OCI-LY1 (cell line): ENCODE results near the gene MCC.

Source experiments
- H2AFZ ChIP-seq: fragments of 200-600 bp; sonication (generic), shearing (Covaris generic); 2 replicates; pipeline ENCODE4 v1.6.0; 2014; ENCODE audit warnings: antibody characterized with exemption, mild to moderate bottlenecking, low read length
- H3F3A ChIP-seq: fragments of 200-600 bp; sonication (generic), shearing (Covaris generic); 2 replicates; pipeline ENCODE4 v1.6.0; 2014; ENCODE audit warnings: mild to moderate bottlenecking, antibody characterized with exemption, low read length, moderate library complexity; ENCODE audit not compliant: insufficient read depth
- H3K27ac ChIP-seq: fragments of 200-600 bp; sonication (generic); 2 replicates; pipeline ENCODE4 v1.5.1; 2014; ENCODE audit warnings: low read length, mixed run types, mild to moderate bottlenecking, low read depth; ENCODE audit not compliant: poor library complexity, severe bottlenecking
- H3K27me3 ChIP-seq: fragments of 200-600 bp; sonication (generic); 2 replicates; pipeline ENCODE4 v1.6.0; 2014; ENCODE audit warnings: antibody characterized with exemption, mild to moderate bottlenecking, low read length, moderate library complexity; ENCODE audit not compliant: insufficient read depth
- H3K36me3 ChIP-seq: fragments of 200-600 bp; sonication (generic); 2 replicates; pipeline ENCODE4 v1.6.1; 2014; ENCODE audit warnings: mild to moderate bottlenecking, antibody characterized with exemption, low read length, moderate library complexity, mixed read lengths; ENCODE audit not compliant: insufficient read depth
- H3K4me1 ChIP-seq: fragments of 200-600 bp; sonication (generic); 2 replicates; pipeline ENCODE4 v1.5.1; 2014; ENCODE audit warnings: mild to moderate bottlenecking, low read length, moderate library complexity; ENCODE audit not compliant: insufficient read depth, severe bottlenecking
- H3K4me2 ChIP-seq: fragments of 200-600 bp; sonication (generic), shearing (Covaris generic); 2 replicates; pipeline ENCODE4 v1.6.1; 2014; ENCODE audit warnings: low read length
- H3K4me3 ChIP-seq: fragments of 200-600 bp; sonication (generic); 2 replicates; pipeline ENCODE4 v1.5.1; 2014; ENCODE audit warnings: low read length, low read depth, mild to moderate bottlenecking, mixed read lengths; ENCODE audit not compliant: poor library complexity, severe bottlenecking
- H3K79me2 ChIP-seq: fragments of 200-600 bp; shearing (Covaris generic); 2 replicates; pipeline ENCODE4 v1.6.1; 2016; ENCODE audit warnings: mixed run types, low read length, mixed read lengths; ENCODE audit not compliant: insufficient read depth
- H3K9ac ChIP-seq: fragments of 200-600 bp; sonication (generic), shearing (Covaris generic); 2 replicates; pipeline ENCODE4 v1.6.1; 2014; ENCODE audit warnings: mild to moderate bottlenecking, low read length, mixed read lengths
- H3K9me2 ChIP-seq: fragments of 200-600 bp; sonication (generic), shearing (Covaris generic); 2 replicates; pipeline ENCODE4 v1.6.1; 2014; ENCODE audit warnings: low read depth, mild to moderate bottlenecking, low read length, mixed read lengths
- H3K9me3 ChIP-seq: fragments of 200-600 bp; shearing (Covaris generic); 2 replicates; pipeline ENCODE4 v1.6.1; 2014; ENCODE audit warnings: low read length, mixed read lengths
- H4K20me1 ChIP-seq: fragments of 200-600 bp; sonication (generic), shearing (Covaris generic); 2 replicates; pipeline ENCODE4 v1.6.0; 2016; ENCODE audit warnings: mild to moderate bottlenecking, low read length; ENCODE audit not compliant: insufficient read depth
- CTCF ChIP-seq: fragments of 200-600 bp; sonication (generic), shearing (Covaris generic); IDR thresholded peaks from 2 replicates; pipeline ENCODE4 v1.5.1; 2017; ENCODE audit warnings: mild to moderate bottlenecking, antibody characterized with exemption, low read length, moderate library complexity, mixed read lengths
- EZH2 ChIP-seq: fragments of 200-600 bp; sonication (generic), shearing (Covaris generic); IDR thresholded peaks from 2 replicates; pipeline ENCODE4 v1.8.0; 2017; ENCODE audit warnings: borderline replicate concordance, mixed run types, mild to moderate bottlenecking, antibody characterized with exemption, low read length, moderate library complexity, mixed read lengths

Gene MCC

GRCh38 chr5:113507601-113508000, 19.3 kb upstream of the MCC start:
- TF ChIP-seq CTCF (no peak), EZH2 (no peak)
- Histone ChIP-seq H3K4me2 (no peak overlapping the region), H3K9me2 (no peaks in the 10 kb centered on the region), H3K79me2 (no peaks in the 10 kb centered on the region), H3F3A (no peaks in the 10 kb centered on the region), H3K4me1 (no peaks in the 10 kb centered on the region), H3K9ac (no peak overlapping the region), H3K36me3 (no peaks in the 10 kb centered on the region), H3K4me3 (no peak overlapping the region), H3K9me3 (no peaks in the 10 kb centered on the region), H3K27me3 (no peaks in the 10 kb centered on the region), H2AFZ (no peak overlapping the region), H4K20me1 (no peaks in the 10 kb centered on the region), H3K27ac (no peak overlapping the region)

- Histone ChIP-seq H3K4me3 (no peak overlapping the region), H3K9me3 (no peaks in the 10 kb centered on the region), H3K27me3 (no peaks in the 10 kb centered on the region), H3K4me1 (no peaks in the 10 kb centered on the region), H3K79me2 (no peaks in the 10 kb centered on the region), H3K9ac (no peak overlapping the region), H3K9me2 (no peaks in the 10 kb centered on the region), H4K20me1 (no peaks in the 10 kb centered on the region), H2AFZ (no peak overlapping the region), H3K4me2 (no peak overlapping the region), H3F3A (no peaks in the 10 kb centered on the region), H3K36me3 (no peaks in the 10 kb centered on the region), H3K27ac (no peak overlapping the region)
- TF ChIP-seq CTCF (no peak), EZH2 (no peak)
Observed at GRCh38 chr5:113505181-113505580, 16.9 kb upstream of the MCC start.

- H3K9ac ChIP-seq = no peak overlapping the region
- no peak overlapping the region for H3K4me3 ChIP-seq
- H2AFZ ChIP-seq = no peak overlapping the region
- H3K9me3 ChIP-seq = no peaks in the 10 kb centered on the region
- H4K20me1 ChIP-seq = no peaks in the 10 kb centered on the region
- H3K36me3 ChIP-seq = no peaks in the 10 kb centered on the region
- TF ChIP-seq EZH2 = no peak
- H3K9me2 ChIP-seq = no peaks in the 10 kb centered on the region
- H3K4me2 ChIP-seq = no peak overlapping the region
- H3K4me1 ChIP-seq = no peaks in the 10 kb centered on the region
- H3F3A ChIP-seq = no peaks in the 10 kb centered on the region
- H3K27ac ChIP-seq = no peak overlapping the region
- no peaks in the 10 kb centered on the region for H3K27me3 ChIP-seq
- no peaks in the 10 kb centered on the region for H3K79me2 ChIP-seq
Observed at GRCh38 chr5:113503146-113503545, 14.9 kb upstream of the MCC start.

- H4K20me1 ChIP-seq = no peaks in the 10 kb centered on the region
- H3K27ac ChIP-seq = no peak overlapping the region
- H3F3A ChIP-seq = no peaks in the 10 kb centered on the region
- no peak overlapping the region for H3K4me2 ChIP-seq
- H2AFZ ChIP-seq = no peak overlapping the region
- no peaks in the 10 kb centered on the region for H3K36me3 ChIP-seq
- H3K9ac ChIP-seq = no peak overlapping the region
- no peak for TF ChIP-seq EZH2
- no peak for TF ChIP-seq CTCF
- H3K4me1 ChIP-seq = no peaks in the 10 kb centered on the region
- no peaks in the 10 kb centered on the region for H3K27me3 ChIP-seq
- no peak overlapping the region for H3K4me3 ChIP-seq
- no peaks in the 10 kb centered on the region for H3K9me3 ChIP-seq
- H3K79me2 ChIP-seq = no peaks in the 10 kb centered on the region
- no peaks in the 10 kb centered on the region for H3K9me2 ChIP-seq
Observed at GRCh38 chr5:113502073-113502472, 13.8 kb upstream of the MCC start.
